OCI-LY3 (cell line): ENCODE results near the gene GPR62.

Experiments
- H2AFZ ChIP-seq: fragments of 200-600, 300-600 bp; shearing (Covaris generic); 2 replicates; pipeline ENCODE4 v1.6.0; 2014; ENCODE audit warnings: antibody characterized with exemption, low read depth, low read length
- H3K27ac ChIP-seq: fragments of 200-600, 300-600 bp; sonication (generic); 2 replicates; pipeline ENCODE4 v1.5.1; 2014; ENCODE audit warnings: mild to moderate bottlenecking, low read length, moderate library complexity, mixed read lengths
- H3K27me3 ChIP-seq: fragments of 200-600, 300-600 bp; sonication (generic); 2 replicates; pipeline ENCODE4 v1.6.1; 2014; ENCODE audit warnings: low read depth, low read length, mixed read lengths
- H3K36me3 ChIP-seq: fragments of 200-600, 300-600 bp; sonication (generic); replicated peaks from 2 replicates; pipeline ENCODE3; 2014; ENCODE audit warnings: low read depth, low read length, mixed read lengths
- H3K4me1 ChIP-seq: fragments of 300-600, 200-600 bp; sonication (generic); 2 replicates; pipeline ENCODE4 v1.6.1; 2014; ENCODE audit warnings: low read length, mixed read lengths
- H3K4me2 ChIP-seq: fragments of 200-600, 300-600 bp; sonication (generic); 2 replicates; pipeline ENCODE4 v1.6.1; 2014; ENCODE audit warnings: low read length, mixed read lengths
- H3K4me3 ChIP-seq: fragments of 300-600, 200-600 bp; sonication (generic); 2 replicates; pipeline ENCODE4 v1.5.1; 2014; ENCODE audit warnings: antibody characterized with exemption, mild to moderate bottlenecking, low read length, moderate library complexity
- H3K79me2 ChIP-seq: fragments of 300-600, 200-600 bp; shearing (Covaris generic); 2 replicates; pipeline ENCODE4 v1.6.1; 2014; ENCODE audit warnings: mild to moderate bottlenecking, low read length, mixed read lengths
- H3K9ac ChIP-seq: fragments of 300-600, 200-600 bp; shearing (Covaris generic); 2 replicates; pipeline ENCODE4 v1.6.0; 2014; ENCODE audit warnings: mild to moderate bottlenecking, low read length, moderate library complexity
- H3K9me3 ChIP-seq: fragments of 200-600, 300-600 bp; shearing (Covaris generic); 2 replicates; pipeline ENCODE4 v1.6.1; 2014; ENCODE audit warnings: low read length, mixed read lengths; ENCODE audit not compliant: insufficient read depth
- H4K20me1 ChIP-seq: fragments of 200-600, 300-600 bp; sonication (generic); 2 replicates; pipeline ENCODE4 v1.6.1; 2016; ENCODE audit warnings: low read length, mixed read lengths; ENCODE audit not compliant: insufficient read depth
- EZH2phosphoT487 ChIP-seq: fragments of 200-600 bp; shearing (Covaris generic); IDR thresholded peaks from 2 replicates; pipeline ENCODE4 v1.6.1; 2018; ENCODE audit warnings: antibody characterized with exemption, mixed run types, low read depth
- TF ChIP-seq, protein P1 (sequence below): fragments of 200-600, 300-600 bp; sonication (generic); IDR thresholded peaks from 2 replicates; pipeline ENCODE4 v1.5.1; 2014; ENCODE audit warnings: antibody characterized with exemption, low read length, low read depth

Gene GPR62

DNA sequence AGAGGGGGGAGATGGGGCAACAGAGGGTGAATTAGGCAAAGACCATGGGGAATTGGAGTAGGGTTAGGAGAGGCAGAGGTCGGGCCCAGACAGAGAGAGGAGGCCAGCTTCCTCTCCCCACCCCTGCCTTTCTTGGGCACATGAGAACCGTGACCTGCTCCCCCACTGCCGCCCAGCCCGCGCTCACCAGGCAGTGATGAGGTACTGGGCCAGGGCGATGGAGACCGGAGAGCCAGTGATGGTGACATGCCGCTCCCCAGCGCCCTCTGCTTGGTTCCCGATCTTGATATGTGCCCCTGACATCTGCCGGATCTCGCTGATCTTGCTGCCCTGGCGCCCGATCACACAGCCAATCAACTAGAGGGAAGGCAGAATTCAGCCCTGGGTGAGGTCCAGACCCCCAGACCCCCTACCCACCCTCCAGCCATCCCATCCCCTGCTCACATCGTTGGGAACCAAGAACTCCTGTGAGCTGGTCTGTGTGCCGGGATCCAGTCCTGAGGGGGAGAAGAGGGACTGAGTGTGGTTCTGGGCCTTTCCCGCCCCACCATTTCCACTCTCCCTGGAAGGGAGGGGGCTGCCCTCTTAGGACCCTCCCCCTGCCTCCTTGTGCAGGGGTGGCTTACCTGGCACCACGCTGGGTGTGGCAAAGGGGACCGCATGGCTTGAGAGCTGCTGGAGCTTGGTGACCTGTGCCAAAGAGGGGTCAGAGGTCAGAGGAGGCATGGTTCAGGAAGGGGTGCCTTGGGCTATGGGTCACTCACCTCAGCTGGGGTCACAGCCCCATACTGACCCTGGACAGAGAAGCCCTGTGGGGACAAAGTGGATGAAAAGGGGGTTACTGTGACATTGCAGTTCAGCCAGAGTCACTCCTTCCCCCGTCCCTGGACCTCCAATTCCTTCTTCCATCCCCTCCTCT lies 3.7 kb downstream of the GPR62 start:
- H4K20me1 ChIP-seq = no peaks in the 10 kb centered on the region
- no peaks in the 10 kb centered on the region for H3K79me2 ChIP-seq
- peaks cover under 1% of the 10 kb centered on the region; the same call in 1 of the 2 replicates for H3K4me1 ChIP-seq
- no peaks in the 10 kb centered on the region for H3K36me3 ChIP-seq
- H3K4me3 ChIP-seq = no peak overlapping the region
- no peak overlapping the region for H3K27ac ChIP-seq
- H2AFZ ChIP-seq = no peak overlapping the region
- no peak overlapping the region for H3K9ac ChIP-seq
- H3K27me3 ChIP-seq = no peaks in the 10 kb centered on the region
- H3K4me2 ChIP-seq = no peak overlapping the region
- TF ChIP-seq, protein P1, sequence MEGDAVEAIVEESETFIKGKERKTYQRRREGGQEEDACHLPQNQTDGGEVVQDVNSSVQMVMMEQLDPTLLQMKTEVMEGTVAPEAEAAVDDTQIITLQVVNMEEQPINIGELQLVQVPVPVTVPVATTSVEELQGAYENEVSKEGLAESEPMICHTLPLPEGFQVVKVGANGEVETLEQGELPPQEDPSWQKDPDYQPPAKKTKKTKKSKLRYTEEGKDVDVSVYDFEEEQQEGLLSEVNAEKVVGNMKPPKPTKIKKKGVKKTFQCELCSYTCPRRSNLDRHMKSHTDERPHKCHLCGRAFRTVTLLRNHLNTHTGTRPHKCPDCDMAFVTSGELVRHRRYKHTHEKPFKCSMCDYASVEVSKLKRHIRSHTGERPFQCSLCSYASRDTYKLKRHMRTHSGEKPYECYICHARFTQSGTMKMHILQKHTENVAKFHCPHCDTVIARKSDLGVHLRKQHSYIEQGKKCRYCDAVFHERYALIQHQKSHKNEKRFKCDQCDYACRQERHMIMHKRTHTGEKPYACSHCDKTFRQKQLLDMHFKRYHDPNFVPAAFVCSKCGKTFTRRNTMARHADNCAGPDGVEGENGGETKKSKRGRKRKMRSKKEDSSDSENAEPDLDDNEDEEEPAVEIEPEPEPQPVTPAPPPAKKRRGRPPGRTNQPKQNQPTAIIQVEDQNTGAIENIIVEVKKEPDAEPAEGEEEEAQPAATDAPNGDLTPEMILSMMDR = no peak
- TF ChIP-seq EZH2phosphoT487 = no peak
- H3K9me3 ChIP-seq = no peaks in the 10 kb centered on the region

DNA sequence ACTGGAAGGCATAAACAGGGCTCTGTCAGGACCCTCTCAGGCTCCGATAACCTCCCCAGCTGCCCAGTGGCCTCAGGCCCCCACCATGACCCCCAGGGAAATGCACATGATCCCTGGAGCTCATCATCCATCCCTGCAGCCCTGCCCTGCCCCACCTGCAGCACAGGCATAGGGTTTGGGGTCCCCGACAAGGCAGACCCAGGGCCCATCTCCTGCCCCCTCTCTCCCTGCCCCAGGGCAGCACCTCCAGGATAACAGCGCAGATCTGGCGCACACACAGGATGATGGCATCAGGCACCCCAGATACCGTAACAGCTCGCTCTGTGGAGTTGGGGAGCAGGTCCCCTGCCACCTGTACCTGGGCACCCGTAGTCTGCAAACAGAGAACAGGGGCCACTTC lies 4.5 kb downstream of the GPR62 start:
- H3K27me3 ChIP-seq = no peaks in the 10 kb centered on the region
- TF ChIP-seq, protein P1 = no peak
- no peak for TF ChIP-seq EZH2phosphoT487
- no peaks in the 10 kb centered on the region for H3K36me3 ChIP-seq

DNA sequence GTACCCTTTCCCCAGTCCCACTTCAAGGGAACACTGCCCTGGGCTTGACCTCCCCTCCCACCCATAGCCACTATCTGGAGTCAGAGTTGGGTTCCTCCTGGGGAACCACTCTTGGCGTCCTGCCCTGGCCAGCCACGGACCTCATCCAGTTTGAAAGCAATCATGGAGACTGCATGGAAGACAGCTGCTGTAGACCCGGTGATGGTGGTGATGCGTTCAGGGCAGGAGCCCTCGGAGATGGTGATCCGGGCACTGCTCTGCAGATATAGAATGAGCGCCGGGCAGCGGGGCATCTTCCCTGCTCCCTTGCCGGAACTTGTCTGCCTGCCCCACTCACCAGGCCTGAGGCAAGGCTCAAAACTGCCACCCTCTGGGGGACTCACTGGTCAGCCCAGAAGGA lies 5.2 kb downstream of the GPR62 start:
- Histone ChIP-seq H3K4me3 (no peak overlapping the region), H2AFZ (no peak overlapping the region), H3K4me2 (no peak overlapping the region), H3K79me2 (no peaks in the 10 kb centered on the region), H3K27ac (no peak overlapping the region), H3K36me3 (no peaks in the 10 kb centered on the region), H3K9me3 (no peaks in the 10 kb centered on the region), H3K9ac (no peak overlapping the region), H4K20me1 (no peaks in the 10 kb centered on the region), H3K4me1 (no peaks in the 10 kb centered on the region), H3K27me3 (no peaks in the 10 kb centered on the region)
- TF ChIP-seq, protein P1 = no peak
- TF ChIP-seq EZH2phosphoT487 = no peak

More for the DNA sequence above, 4.5 kb downstream of the GPR62 start:
- no peak overlapping the region for H3K27ac ChIP-seq
- no peak overlapping the region for H3K4me2 ChIP-seq
- H4K20me1 ChIP-seq = no peaks in the 10 kb centered on the region
- no peaks in the 10 kb centered on the region for H3K4me1 ChIP-seq
- H2AFZ ChIP-seq = no peak overlapping the region
- no peaks in the 10 kb centered on the region for H3K9me3 ChIP-seq
- no peaks in the 10 kb centered on the region for H3K79me2 ChIP-seq
- no peak overlapping the region for H3K4me3 ChIP-seq
- H3K9ac ChIP-seq = no peak overlapping the region

DNA sequence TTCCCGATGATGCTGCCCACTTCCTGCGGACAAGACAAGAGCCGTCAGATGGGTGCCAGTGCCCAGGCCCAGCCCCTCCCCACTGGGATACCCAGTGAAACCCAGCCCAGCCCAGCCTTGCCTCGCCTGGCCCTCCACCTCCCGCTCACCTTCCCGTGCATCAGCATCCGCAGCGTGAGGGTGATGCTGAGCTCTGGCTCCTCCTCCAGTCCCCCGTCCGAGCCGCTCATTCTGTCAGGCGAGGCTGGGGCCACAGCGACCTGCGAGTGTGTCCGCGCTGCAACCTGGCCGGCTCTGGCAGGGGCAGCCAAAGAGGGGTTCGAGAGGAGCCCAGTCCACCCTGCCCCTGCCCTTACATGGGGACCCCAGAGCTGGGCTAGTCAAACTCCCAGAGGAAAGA lies 5.8 kb downstream of the GPR62 start:
- no peaks in the 10 kb centered on the region for H3K79me2 ChIP-seq
- no peak overlapping the region for H3K4me2 ChIP-seq
- H3K9me3 ChIP-seq = no peaks in the 10 kb centered on the region
- H3K36me3 ChIP-seq = no peaks in the 10 kb centered on the region
- H2AFZ ChIP-seq = no peak overlapping the region
- H4K20me1 ChIP-seq = no peaks in the 10 kb centered on the region
- no peak overlapping the region for H3K9ac ChIP-seq
- H3K4me3 ChIP-seq = no peak overlapping the region
- no peak for TF ChIP-seq EZH2phosphoT487
- TF ChIP-seq, protein P1 = no peak
- no peaks in the 10 kb centered on the region for H3K27me3 ChIP-seq
- no peaks in the 10 kb centered on the region for H3K4me1 ChIP-seq
- no peak overlapping the region for H3K27ac ChIP-seq
